ENCODE data around the gene PPFIBP2. TPM values are rescaled to one million over a fixed set of nuclear protein-coding genes. Genes with fewer than 3 reads are reported as not detected.

Gene PPFIBP2
- total RNA-seq, 1 experiment from 2014 or later = 5.7 TPM

GRCh38 chr11:7597620-7598019 lies 83.8 kb downstream of the PPFIBP2 start:
- ATAC-seq = peak; percentile 60; the same call in 1 of the 2 replicates
- TF ChIP-seq CBX3 (IDR thresholded peaks at IDR 0.05; ENCODE audit: low read depth) = no peak
- TF ChIP-seq SP1 (IDR thresholded peaks at IDR 0.05; ENCODE audit: low read depth) = peak; percentile 47; the same call in 1 of the 2 replicates
- peaks cover 4 to 13% of the 10 kb centered on the region in 2 experiments; a peak in 2 of 4 replicates for H3K4me1 ChIP-seq (ENCODE audit: control insufficient read depth in 1 of 2, insufficient read depth in 2 of 2, low read length in 2 of 2)
- no peaks in the 10 kb centered on the region for H3K9me3 ChIP-seq (ENCODE audit: control insufficient read depth in 1 of 2, insufficient read depth in 1 of 2, low read depth in 1 of 2, low read length in 2 of 2)
- H3K9me2 ChIP-seq (ENCODE audit: insufficient read depth) = no peaks in the 10 kb centered on the region
- RAD21 ChIA-PET (ENCODE audit: low non-redundant PET in 1 of 2, low total read pairs in 2 of 2, uncharacterized antibody in 2 of 2, unreplicated experiment in 2 of 2) = no interaction called here
- H3K79me2 ChIP-seq (ENCODE audit: insufficient read depth, low read length) = no peaks in the 10 kb centered on the region
- H2AFZ ChIP-seq (ENCODE audit: low read depth, low read length, poor library complexity, severe bottlenecking) = no peak overlapping the region
- POLR2A ChIA-PET = no interaction called here
- no peak overlapping the region for H3K9ac ChIP-seq (ENCODE audit: low read length)
- H3K36me3 ChIP-seq (ENCODE audit: control insufficient read depth in 1 of 2, insufficient read depth in 2 of 2, low read length in 2 of 2) = no peaks in the 10 kb centered on the region
- CTCF ChIA-PET = no interaction called here
- H4K20me1 ChIP-seq (ENCODE audit: insufficient read depth) = no peaks in the 10 kb centered on the region
- no peak overlapping the region for H3K27ac ChIP-seq (ENCODE audit: low read depth, low read length)
- intact Hi-C loops (cut with micrococcal nuclease) = no loop called here
- no peaks in the 10 kb centered on the region for H3K27me3 ChIP-seq (ENCODE audit: insufficient read depth, low read length)
- BruUV-seq (replicated peaks) = no TSS peak
- no peak overlapping the region for H3K4me3 ChIP-seq (replicated peaks in 1 of 2; ENCODE audit: low read depth in 1 of 2, low read length in 2 of 2)
- H3K4me2 ChIP-seq (ENCODE audit: low read length) = peak overlapping the region; percentile 8; the same call in 1 of the 2 replicates
- DNase-seq (ENCODE audit: low read depth, low spot score) = no peak

- ATAC-seq (no peak), DNase-seq (ENCODE audit: low read depth, low spot score) (no peak)
- H3K4me1 ChIP-seq (ENCODE audit: control insufficient read depth in 1 of 2, insufficient read depth in 2 of 2, low read length in 2 of 2) = peaks cover 5 to 26% of the 10 kb centered on the region in 2 experiments; a peak in 2 of 4 replicates
- H3K9me3 ChIP-seq (ENCODE audit: control insufficient read depth in 1 of 2, insufficient read depth in 1 of 2, low read depth in 1 of 2, low read length in 2 of 2) = no peaks in the 10 kb centered on the region
- no peak overlapping the region for H3K27ac ChIP-seq (ENCODE audit: low read depth, low read length)
- H3K27me3 ChIP-seq (ENCODE audit: insufficient read depth, low read length) = no peaks in the 10 kb centered on the region
- H3K4me3 ChIP-seq (replicated peaks in 1 of 2; ENCODE audit: low read depth in 1 of 2, low read length in 2 of 2) = no peak overlapping the region
- no peak overlapping the region for H3K9ac ChIP-seq (ENCODE audit: low read length)
- no TSS peak for BruUV-seq (replicated peaks)
- H3K4me2 ChIP-seq (ENCODE audit: low read length) = no peak overlapping the region
- no peaks in the 10 kb centered on the region for H3K79me2 ChIP-seq (ENCODE audit: insufficient read depth, low read length)
- ChIA-PET POLR2A (no interaction called here), CTCF (no interaction called here), RAD21 (ENCODE audit: low non-redundant PET in 1 of 2, low total read pairs in 2 of 2, uncharacterized antibody in 2 of 2, unreplicated experiment in 2 of 2) (no interaction called here)
- H4K20me1 ChIP-seq (ENCODE audit: insufficient read depth) = no peaks in the 10 kb centered on the region
- H2AFZ ChIP-seq (ENCODE audit: low read depth, low read length, poor library complexity, severe bottlenecking) = no peak overlapping the region
- TF ChIP-seq CTCF (IDR thresholded peaks at IDR 0.05 in 2 of 3, conservative IDR thresholded peaks at IDR 0.05 in 1 of 3; ENCODE audit: borderline replicate concordance in 1 of 3, insufficient read depth in 1 of 3, low read depth in 2 of 3, low read length in 2 of 3) (no peak), EGR1 (IDR thresholded peaks at IDR 0.05; ENCODE audit: low read depth) (no peak), POLR2A (IDR thresholded peaks at IDR 0.05; ENCODE audit: borderline replicate concordance, extremely low read depth, insufficient read depth, insufficient read length) (no peak), EZH2phosphoT487 (IDR thresholded peaks at IDR 0.05; ENCODE audit: borderline replicate concordance) (no peak), YY1 (IDR thresholded peaks at IDR 0.05; ENCODE audit: extremely low read depth, insufficient replicate concordance, low read depth, low read length) (no peak), CEBPB (IDR thresholded peaks at IDR 0.05; ENCODE audit: low read depth) (no peak), ELF1 (IDR thresholded peaks at IDR 0.05; ENCODE audit: borderline replicate concordance, low read depth) (no peak), FOSL1 (IDR thresholded peaks at IDR 0.05; ENCODE audit: low read depth) (no peak)
- TF ChIP-seq, protein P1, sequence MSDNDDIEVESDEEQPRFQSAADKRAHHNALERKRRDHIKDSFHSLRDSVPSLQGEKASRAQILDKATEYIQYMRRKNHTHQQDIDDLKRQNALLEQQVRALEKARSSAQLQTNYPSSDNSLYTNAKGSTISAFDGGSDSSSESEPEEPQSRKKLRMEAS (IDR thresholded peaks at IDR 0.05) = no peak
- no peaks in the 10 kb centered on the region for H3K9me2 ChIP-seq (ENCODE audit: insufficient read depth)
- no peaks in the 10 kb centered on the region for H3K36me3 ChIP-seq (ENCODE audit: control insufficient read depth in 1 of 2, insufficient read depth in 2 of 2, low read length in 2 of 2)
- intact Hi-C loops (cut with micrococcal nuclease) = no loop called here
These were observed 85.4 kb downstream of the PPFIBP2 start for GRCh38 chr11:7599209-7599608.

Data from HCT116 (cell line).